ENCODE measurements around the gene CRTAP. TPM values are rescaled to one million over a fixed set of nuclear protein-coding genes. Genes with fewer than 3 reads are reported as not detected.

CRTAP gene
- total RNA-seq, 1 experiment from 2014 or later: 99.3 TPM

GRCh38 chr3:33139996-33140395, 26.2 kb downstream of the CRTAP start:
- no peak for DNase-seq (ENCODE audit: low read depth, low spot score)
- no peaks in the 10 kb centered on the region for H3K9me3 ChIP-seq (ENCODE audit: control insufficient read depth, insufficient read depth, low read depth, low read length)
- no TSS peak for BruUV-seq (replicated peaks)
- ATAC-seq: no peak
- TF ChIP-seq CTCF (IDR thresholded peaks at IDR 0.05) (no peak), TCF7L2 (IDR thresholded peaks at IDR 0.05; ENCODE audit: low read depth, low read length) (no peak), SIN3A (IDR thresholded peaks at IDR 0.05; ENCODE audit: borderline replicate concordance, insufficient read depth, low read depth, low read length) (no peak), REST (IDR thresholded peaks at IDR 0.05; ENCODE audit: insufficient read depth in 1 of 2, low read depth in 2 of 2, low read length in 1 of 2) (no peak), POLR2AphosphoS5 (IDR thresholded peaks at IDR 0.05; ENCODE audit: low read depth, low read length) (no peak)
- no peak overlapping the region for H3K4me3 ChIP-seq (ENCODE audit: low read depth in 2 of 2, low read length in 2 of 2)
- no peaks in the 10 kb centered on the region for H3K27me3 ChIP-seq (ENCODE audit: control insufficient read depth, insufficient read depth, low read length)
- POLR2A ChIA-PET: no interaction called here
- CTCF ChIA-PET: no interaction called here
- no peaks in the 10 kb centered on the region for H3K36me3 ChIP-seq (ENCODE audit: control insufficient read depth, insufficient read depth, low read length)
- H3K27ac ChIP-seq (ENCODE audit: low read length): no peak overlapping the region
- intact Hi-C loops (cut with micrococcal nuclease; ENCODE audit: unreplicated experiment) (no loop called here), in situ Hi-C loops (cut with HindIII; ENCODE audit: low pct_unique_long_range_greater_than_20kb, low sequenced_read_pairs) (no loop called here)
- H3K4me1 ChIP-seq (ENCODE audit: control insufficient read depth, insufficient read depth, low read length): no peaks in the 10 kb centered on the region

GRCh38 chr3:33141006-33141405, 27.2 kb downstream of the CRTAP start:
- no peak for DNase-seq (ENCODE audit: low read depth, low spot score)
- no peaks in the 10 kb centered on the region; the same call in 1 of the 2 replicates for H3K4me1 ChIP-seq (ENCODE audit: control insufficient read depth, insufficient read depth, low read length)
- no peaks in the 10 kb centered on the region for H3K9me3 ChIP-seq (ENCODE audit: control insufficient read depth, insufficient read depth, low read depth, low read length)
- CTCF ChIA-PET: no interaction called here
- H3K36me3 ChIP-seq (ENCODE audit: control insufficient read depth, insufficient read depth, low read length): no peaks in the 10 kb centered on the region
- no peak overlapping the region for H3K27ac ChIP-seq (ENCODE audit: low read length)
- TF ChIP-seq POLR2AphosphoS5 (IDR thresholded peaks at IDR 0.05; ENCODE audit: low read depth, low read length) (no peak), CTCF (IDR thresholded peaks at IDR 0.05) (no peak), REST (IDR thresholded peaks at IDR 0.05; ENCODE audit: insufficient read depth in 1 of 2, low read depth in 2 of 2, low read length in 1 of 2) (no peak), TCF7L2 (IDR thresholded peaks at IDR 0.05; ENCODE audit: low read depth, low read length) (no peak), SIN3A (IDR thresholded peaks at IDR 0.05; ENCODE audit: borderline replicate concordance, insufficient read depth, low read depth, low read length) (no peak)
- H3K4me3 ChIP-seq (ENCODE audit: low read depth in 2 of 2, low read length in 2 of 2): no peak overlapping the region
- POLR2A ChIA-PET: no interaction called here
- no peaks in the 10 kb centered on the region for H3K27me3 ChIP-seq (ENCODE audit: control insufficient read depth, insufficient read depth, low read length)
- no TSS peak for BruUV-seq (replicated peaks)
- in situ Hi-C loops (cut with HindIII; ENCODE audit: low pct_unique_long_range_greater_than_20kb, low sequenced_read_pairs) (no loop called here), intact Hi-C loops (cut with micrococcal nuclease; ENCODE audit: unreplicated experiment) (no loop called here)
- no peak for ATAC-seq
